ENCODE data around the gene HTATSF1.

HTATSF1 gene, protein sequence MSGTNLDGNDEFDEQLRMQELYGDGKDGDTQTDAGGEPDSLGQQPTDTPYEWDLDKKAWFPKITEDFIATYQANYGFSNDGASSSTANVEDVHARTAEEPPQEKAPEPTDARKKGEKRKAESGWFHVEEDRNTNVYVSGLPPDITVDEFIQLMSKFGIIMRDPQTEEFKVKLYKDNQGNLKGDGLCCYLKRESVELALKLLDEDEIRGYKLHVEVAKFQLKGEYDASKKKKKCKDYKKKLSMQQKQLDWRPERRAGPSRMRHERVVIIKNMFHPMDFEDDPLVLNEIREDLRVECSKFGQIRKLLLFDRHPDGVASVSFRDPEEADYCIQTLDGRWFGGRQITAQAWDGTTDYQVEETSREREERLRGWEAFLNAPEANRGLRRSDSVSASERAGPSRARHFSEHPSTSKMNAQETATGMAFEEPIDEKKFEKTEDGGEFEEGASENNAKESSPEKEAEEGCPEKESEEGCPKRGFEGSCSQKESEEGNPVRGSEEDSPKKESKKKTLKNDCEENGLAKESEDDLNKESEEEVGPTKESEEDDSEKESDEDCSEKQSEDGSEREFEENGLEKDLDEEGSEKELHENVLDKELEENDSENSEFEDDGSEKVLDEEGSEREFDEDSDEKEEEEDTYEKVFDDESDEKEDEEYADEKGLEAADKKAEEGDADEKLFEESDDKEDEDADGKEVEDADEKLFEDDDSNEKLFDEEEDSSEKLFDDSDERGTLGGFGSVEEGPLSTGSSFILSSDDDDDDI

DNA sequence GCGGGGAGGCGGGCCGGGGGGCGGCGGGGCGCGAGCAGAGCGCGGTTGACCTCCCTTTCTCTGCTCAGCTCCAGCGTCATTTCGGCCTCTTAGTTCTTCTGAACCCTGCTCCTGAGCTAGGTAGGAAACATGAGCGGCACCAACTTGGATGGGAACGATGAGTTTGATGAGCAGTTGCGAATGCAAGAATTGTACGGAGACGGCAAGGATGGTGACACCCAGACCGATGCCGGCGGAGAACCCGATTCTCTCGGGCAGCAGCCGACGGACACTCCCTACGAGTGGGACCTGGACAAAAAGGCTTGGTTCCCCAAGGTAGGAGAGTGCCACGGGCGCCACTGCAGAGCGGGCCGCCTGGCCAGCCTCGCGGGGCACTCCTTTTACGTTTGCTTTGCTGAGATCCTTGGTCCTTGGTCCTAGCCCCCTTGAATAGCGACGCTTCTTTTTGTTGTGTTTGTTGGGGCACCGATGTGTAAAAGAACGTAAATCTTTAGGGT is at the start of gene HTATSF1:
HTATSF1 (plus strand) TSS at position 37 of the 497 bp plus-strand sequence; CDS start at position 130, 93 bp downstream.
- no peak for DNase-seq (ENCODE audit: low read depth)
- TF ChIP-seq POLR2A (IDR thresholded peaks at IDR 0.05; ENCODE audit: extremely low read depth, insufficient read length) = no peak
- TF ChIP-seq, protein P1, sequence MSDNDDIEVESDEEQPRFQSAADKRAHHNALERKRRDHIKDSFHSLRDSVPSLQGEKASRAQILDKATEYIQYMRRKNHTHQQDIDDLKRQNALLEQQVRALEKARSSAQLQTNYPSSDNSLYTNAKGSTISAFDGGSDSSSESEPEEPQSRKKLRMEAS (IDR thresholded peaks at IDR 0.05; ENCODE audit: low read depth, low read length) = 0 out of 2 replicates have a peak, but pooled peaks have one; percentile 9
- H3K4me3 ChIP-seq (ENCODE audit: low read depth, low read length) = peak within 1 kb of the TSS; percentile 87

DNA sequence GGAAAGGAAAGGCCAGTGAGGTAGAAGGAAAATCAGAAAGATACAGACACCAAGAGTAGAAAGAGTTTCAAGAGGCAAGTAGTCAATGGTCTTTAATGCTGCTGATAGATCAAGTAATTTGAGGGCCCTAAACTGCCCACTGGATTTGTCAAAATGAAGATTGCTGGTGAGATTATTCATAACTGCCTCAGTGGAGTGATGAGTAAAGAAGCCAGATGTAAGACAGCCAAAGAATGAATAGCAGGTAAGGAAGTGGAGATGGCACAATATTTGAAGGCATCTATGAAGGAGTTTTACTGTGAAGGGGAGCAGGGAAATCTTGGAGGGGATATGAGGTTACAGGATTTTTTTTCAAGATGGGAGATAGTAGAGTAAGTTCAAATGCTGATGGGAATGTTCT is 49.4 kb upstream of the HTATSF1 start:
- DNase-seq (ENCODE audit: low read depth) = no peak

DNA sequence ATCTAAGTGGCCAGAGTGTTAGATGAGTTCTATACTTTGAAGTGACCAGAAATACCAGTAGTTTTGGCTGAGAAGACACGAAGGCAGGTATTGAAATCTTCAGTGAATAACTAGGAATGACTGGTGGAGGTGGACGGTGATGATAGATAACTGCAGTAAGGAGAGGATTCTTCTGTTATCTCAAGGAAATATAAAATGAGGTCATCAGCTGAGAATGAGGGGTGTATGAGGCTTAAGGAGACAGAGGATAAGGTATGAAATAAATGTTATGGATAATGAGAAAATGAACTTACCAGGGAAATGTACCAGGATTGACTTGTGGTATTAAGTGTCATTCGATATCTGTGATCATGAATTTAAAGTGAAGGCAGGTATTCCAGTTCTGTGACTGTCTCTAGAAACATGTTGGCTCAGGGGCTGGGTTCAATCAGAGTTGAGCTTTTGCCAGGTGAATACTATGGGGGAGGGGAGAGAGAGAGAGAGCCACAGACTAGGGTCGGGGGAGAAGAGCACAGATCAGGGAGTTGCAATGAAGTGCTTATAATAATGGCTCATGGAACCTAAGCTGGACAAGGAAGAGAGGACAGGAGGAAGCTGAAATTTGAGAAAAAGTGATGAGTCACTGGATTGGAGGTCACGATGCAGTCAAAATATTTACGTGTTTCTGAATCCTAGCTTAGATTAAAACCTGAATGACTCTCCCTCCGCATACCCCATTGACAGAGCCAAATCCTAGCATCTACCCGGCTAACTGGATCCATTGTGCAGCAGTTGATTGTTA is 47.2 kb upstream of the HTATSF1 start:
- H3K4me3 ChIP-seq (ENCODE audit: low read depth, low read length) = no peak overlapping the region
- DNase-seq (ENCODE audit: low read depth) = no peak
- TF ChIP-seq MYC (IDR thresholded peaks at IDR 0.05; ENCODE audit: low read depth, low read length) (no peak), POLR2A (IDR thresholded peaks at IDR 0.05; ENCODE audit: extremely low read depth, insufficient read length) (no peak)
- TF ChIP-seq, protein P2, sequence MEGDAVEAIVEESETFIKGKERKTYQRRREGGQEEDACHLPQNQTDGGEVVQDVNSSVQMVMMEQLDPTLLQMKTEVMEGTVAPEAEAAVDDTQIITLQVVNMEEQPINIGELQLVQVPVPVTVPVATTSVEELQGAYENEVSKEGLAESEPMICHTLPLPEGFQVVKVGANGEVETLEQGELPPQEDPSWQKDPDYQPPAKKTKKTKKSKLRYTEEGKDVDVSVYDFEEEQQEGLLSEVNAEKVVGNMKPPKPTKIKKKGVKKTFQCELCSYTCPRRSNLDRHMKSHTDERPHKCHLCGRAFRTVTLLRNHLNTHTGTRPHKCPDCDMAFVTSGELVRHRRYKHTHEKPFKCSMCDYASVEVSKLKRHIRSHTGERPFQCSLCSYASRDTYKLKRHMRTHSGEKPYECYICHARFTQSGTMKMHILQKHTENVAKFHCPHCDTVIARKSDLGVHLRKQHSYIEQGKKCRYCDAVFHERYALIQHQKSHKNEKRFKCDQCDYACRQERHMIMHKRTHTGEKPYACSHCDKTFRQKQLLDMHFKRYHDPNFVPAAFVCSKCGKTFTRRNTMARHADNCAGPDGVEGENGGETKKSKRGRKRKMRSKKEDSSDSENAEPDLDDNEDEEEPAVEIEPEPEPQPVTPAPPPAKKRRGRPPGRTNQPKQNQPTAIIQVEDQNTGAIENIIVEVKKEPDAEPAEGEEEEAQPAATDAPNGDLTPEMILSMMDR (IDR thresholded peaks at IDR 0.05; ENCODE audit: low read depth, low read length) = no peak
- TF ChIP-seq, protein P1 (IDR thresholded peaks at IDR 0.05; ENCODE audit: low read depth, low read length) = no peak

More for the DNA sequence above, 49.4 kb upstream of the HTATSF1 start:
- TF ChIP-seq, protein P1 (IDR thresholded peaks at IDR 0.05; ENCODE audit: low read depth, low read length) = no peak
- no peak for TF ChIP-seq POLR2A (IDR thresholded peaks at IDR 0.05; ENCODE audit: extremely low read depth, insufficient read length)
- no peak for TF ChIP-seq MYC (IDR thresholded peaks at IDR 0.05; ENCODE audit: low read depth, low read length)
- TF ChIP-seq, protein P2 (IDR thresholded peaks at IDR 0.05; ENCODE audit: low read depth, low read length) = no peak
- no peak overlapping the region for H3K4me3 ChIP-seq (ENCODE audit: low read depth, low read length)

DNA sequence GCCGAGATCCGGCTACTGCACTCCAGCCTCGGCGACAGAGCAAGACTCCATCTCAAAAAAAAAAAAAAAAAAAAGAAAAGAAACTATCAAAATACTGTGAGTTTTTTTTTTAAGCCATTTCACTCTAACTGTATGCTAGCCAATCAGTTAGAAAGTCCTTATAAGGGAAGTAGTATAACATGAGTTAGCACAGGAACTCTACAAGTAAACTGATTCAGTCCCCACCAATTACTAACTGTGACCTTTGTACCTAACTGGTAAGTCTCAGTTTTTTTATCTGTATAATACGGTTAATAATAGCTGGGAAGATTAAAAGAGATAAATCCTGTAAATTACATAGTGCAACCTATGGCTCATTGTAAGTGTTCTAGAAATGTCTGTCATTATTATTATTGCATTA is 44.8 kb upstream of the HTATSF1 start:
- no peak for DNase-seq (ENCODE audit: low read depth)
- TF ChIP-seq, protein P2 (IDR thresholded peaks at IDR 0.05; ENCODE audit: low read depth, low read length) = no peak
- TF ChIP-seq MYC (IDR thresholded peaks at IDR 0.05; ENCODE audit: low read depth, low read length) (no peak), POLR2A (IDR thresholded peaks at IDR 0.05; ENCODE audit: extremely low read depth, insufficient read length) (no peak)
- TF ChIP-seq, protein P1 (IDR thresholded peaks at IDR 0.05; ENCODE audit: low read depth, low read length) = no peak
- no peak overlapping the region for H3K4me3 ChIP-seq (ENCODE audit: low read depth, low read length)

DNA sequence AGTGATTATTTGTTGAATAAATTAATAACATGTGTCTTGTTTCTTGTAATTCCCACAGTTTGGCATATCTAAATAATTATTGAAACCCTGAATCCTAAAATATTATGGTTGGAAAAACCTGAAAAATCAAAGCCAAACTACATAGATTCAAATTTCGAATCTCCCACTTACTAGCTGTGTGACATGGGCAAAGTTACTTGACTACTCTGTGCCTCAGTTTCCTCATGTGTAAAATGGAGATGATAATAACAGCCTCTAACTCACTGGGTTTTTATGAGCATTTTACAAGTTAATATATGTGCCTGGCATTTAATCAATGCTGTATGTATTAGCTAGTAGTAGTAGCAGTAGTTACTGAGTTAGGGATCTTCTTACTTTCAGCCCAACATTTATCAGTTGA is 44.3 kb upstream of the HTATSF1 start:
- TF ChIP-seq, protein P1 (IDR thresholded peaks at IDR 0.05; ENCODE audit: low read depth, low read length) = no peak
- TF ChIP-seq MYC (IDR thresholded peaks at IDR 0.05; ENCODE audit: low read depth, low read length) = no peak
- no peak for TF ChIP-seq POLR2A (IDR thresholded peaks at IDR 0.05; ENCODE audit: extremely low read depth, insufficient read length)
- TF ChIP-seq, protein P2 (IDR thresholded peaks at IDR 0.05; ENCODE audit: low read depth, low read length) = no peak
- no peak for DNase-seq (ENCODE audit: low read depth)
- H3K4me3 ChIP-seq (ENCODE audit: low read depth, low read length) = no peak overlapping the region
